Osteoblast (primary cell): ENCODE measurements around the gene KRTAP10-1. TPM values are rescaled to one million over a fixed set of nuclear protein-coding genes. Genes with fewer than 3 reads are reported as not detected.

ENCODE experiments used
- DNase-seq: peaks from one replicate; pipeline ENCODE4 v3.0.0; 2011; ENCODE audit warnings: low spot score, mixed read lengths; ENCODE audit not compliant: insufficient read length; ENCODE audit errors: missing footprints
- H2AFZ ChIP-seq: 2 replicates; pipeline ENCODE4 v1.6.0; 2011; ENCODE audit warnings: mild to moderate bottlenecking, low read length
- H3K27ac ChIP-seq: 2 replicates; pipeline ENCODE4 v1.5.1; 2011; ENCODE audit warnings: mild to moderate bottlenecking, low read depth, low read length, moderate library complexity
- H3K27me3 ChIP-seq: 2 replicates; pipeline ENCODE4 v1.6.0; 2012; ENCODE audit warnings: mild to moderate bottlenecking, control low read depth, inconsistent platforms, low read length, moderate library complexity; ENCODE audit not compliant: insufficient read depth
- H3K36me3 ChIP-seq: 2 replicates; pipeline ENCODE4 v1.5.1; 2011; ENCODE audit warnings: mild to moderate bottlenecking, low read length, control low read depth, moderate library complexity; ENCODE audit not compliant: insufficient read depth
- H3K4me1 ChIP-seq: 2 replicates; pipeline ENCODE4 v1.5.1; 2011; ENCODE audit warnings: mild to moderate bottlenecking, low read length, control low read depth, moderate library complexity; ENCODE audit not compliant: insufficient read depth
- H3K4me2 ChIP-seq: 2 replicates; pipeline ENCODE4 v1.6.0; 2011; ENCODE audit warnings: mild to moderate bottlenecking, low read length; ENCODE audit not compliant: insufficient read depth
- H3K4me3 ChIP-seq: fragments of 200-600 bp; sonication (generic); 3 replicates; pipeline ENCODE4 v1.5.1; 2012; ENCODE audit warnings: mild to moderate bottlenecking, low read length, inconsistent platforms; ENCODE audit not compliant: insufficient read depth
- H3K79me2 ChIP-seq: 2 replicates; pipeline ENCODE4 v1.6.0; 2012; ENCODE audit warnings: mild to moderate bottlenecking, low read length, control low read depth, inconsistent platforms; ENCODE audit not compliant: insufficient read depth
- H3K9me3 ChIP-seq: 2 replicates; pipeline ENCODE4 v1.5.1; 2011; ENCODE audit warnings: low read depth, low read length, control low read depth
- H4K20me1 ChIP-seq: 2 replicates; pipeline ENCODE4 v1.6.0; 2012; ENCODE audit warnings: mild to moderate bottlenecking, low read length, control low read depth; ENCODE audit not compliant: insufficient read depth
- total RNA-seq: library from RNA; depleted of rRNA; stranded (reverse); fragments of >200 nt; gene quantifications from 2 replicates; pipeline ENCODE4 v1.2.3, GENCODE V29; 2012
- TF ChIP-seq, protein P1 (sequence below): IDR thresholded peaks from 2 replicates; pipeline ENCODE4 v1.5.1; 2011; ENCODE audit warnings: mild to moderate bottlenecking, low read depth, low read length, moderate library complexity; ENCODE audit errors: extremely low read depth

KRTAP10-1 gene
- total RNA-seq, 1 donor, result not detected

DNA sequence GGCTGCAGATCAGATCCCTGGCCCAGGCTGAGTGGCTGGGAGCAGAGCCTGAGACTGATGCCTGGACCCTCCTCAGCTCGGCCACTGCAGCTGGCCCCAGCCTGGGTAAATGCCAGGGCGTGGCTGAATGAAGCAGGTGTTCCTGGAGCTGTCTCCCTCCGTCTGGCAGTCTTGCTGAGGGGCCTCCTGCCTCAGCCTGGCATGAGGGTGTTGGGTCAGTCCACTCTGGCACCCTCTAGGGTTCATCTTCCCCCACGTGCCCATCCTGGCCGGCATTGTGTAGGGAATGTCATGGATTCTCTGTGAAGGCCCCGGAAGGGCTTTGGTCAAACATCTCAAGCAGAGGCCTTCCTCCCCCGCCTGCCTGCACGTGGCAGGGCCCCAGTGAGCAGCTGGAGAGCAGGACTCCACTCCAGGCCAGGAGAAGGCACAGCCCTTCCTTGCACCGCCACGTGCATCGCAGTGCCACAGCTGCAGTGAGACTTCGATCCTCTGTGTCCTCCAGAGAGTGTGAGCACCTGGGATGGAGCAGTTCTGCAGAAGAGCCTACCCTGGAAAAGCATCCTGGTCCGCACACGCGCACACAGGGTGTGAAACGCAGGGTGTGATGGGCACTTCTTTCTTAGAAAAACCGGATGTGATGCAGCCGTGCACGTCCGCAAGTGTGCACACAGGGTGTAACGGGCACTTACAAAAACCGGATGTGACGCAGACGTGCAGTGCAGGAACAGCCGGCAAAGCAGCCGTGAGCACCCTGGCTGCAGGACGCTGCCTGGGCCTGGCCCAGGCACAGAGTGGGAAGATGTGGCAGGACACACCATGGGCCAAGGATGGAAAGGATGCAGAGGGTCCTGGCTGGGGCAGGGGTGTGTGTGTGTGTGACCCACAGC is 28.9 kb upstream of the KRTAP10-1 start:
- no peaks in the 10 kb centered on the region for H3K36me3 ChIP-seq
- no peaks in the 10 kb centered on the region for H3K4me1 ChIP-seq
- DNase-seq, result no peak
- TF ChIP-seq, protein P1, sequence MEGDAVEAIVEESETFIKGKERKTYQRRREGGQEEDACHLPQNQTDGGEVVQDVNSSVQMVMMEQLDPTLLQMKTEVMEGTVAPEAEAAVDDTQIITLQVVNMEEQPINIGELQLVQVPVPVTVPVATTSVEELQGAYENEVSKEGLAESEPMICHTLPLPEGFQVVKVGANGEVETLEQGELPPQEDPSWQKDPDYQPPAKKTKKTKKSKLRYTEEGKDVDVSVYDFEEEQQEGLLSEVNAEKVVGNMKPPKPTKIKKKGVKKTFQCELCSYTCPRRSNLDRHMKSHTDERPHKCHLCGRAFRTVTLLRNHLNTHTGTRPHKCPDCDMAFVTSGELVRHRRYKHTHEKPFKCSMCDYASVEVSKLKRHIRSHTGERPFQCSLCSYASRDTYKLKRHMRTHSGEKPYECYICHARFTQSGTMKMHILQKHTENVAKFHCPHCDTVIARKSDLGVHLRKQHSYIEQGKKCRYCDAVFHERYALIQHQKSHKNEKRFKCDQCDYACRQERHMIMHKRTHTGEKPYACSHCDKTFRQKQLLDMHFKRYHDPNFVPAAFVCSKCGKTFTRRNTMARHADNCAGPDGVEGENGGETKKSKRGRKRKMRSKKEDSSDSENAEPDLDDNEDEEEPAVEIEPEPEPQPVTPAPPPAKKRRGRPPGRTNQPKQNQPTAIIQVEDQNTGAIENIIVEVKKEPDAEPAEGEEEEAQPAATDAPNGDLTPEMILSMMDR, result no peak
- H3K4me3 ChIP-seq, result no peak overlapping the region
- H3K27ac ChIP-seq, result no peak overlapping the region
- peaks cover 3% of the 10 kb centered on the region for H3K9me3 ChIP-seq
- H3K27me3 ChIP-seq, result peaks cover 14% of the 10 kb centered on the region
- H4K20me1 ChIP-seq, result no peaks in the 10 kb centered on the region
- H2AFZ ChIP-seq, result no peak overlapping the region
- no peak overlapping the region for H3K4me2 ChIP-seq
- H3K79me2 ChIP-seq, result no peaks in the 10 kb centered on the region

DNA sequence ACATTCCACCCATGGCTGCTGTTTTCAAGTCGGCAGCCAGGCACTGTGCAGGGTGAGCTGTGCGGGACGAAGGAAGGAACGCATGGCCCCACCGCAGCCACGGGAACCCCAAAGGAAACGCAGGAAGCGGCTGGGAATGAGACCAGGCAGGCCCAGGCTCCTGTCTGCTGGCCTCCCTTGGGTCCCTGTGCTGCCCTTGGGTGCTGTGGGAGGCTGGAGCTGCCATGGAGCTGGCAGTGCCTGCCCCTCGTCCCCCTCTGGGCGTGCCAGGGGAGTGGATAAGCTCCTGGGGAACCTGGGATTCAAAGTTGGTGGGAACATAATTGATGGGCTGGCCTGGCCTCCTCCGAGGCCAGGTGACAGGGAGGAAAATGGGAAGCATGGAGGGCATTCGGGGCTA is 28.3 kb upstream of the KRTAP10-1 start:
- H3K79me2 ChIP-seq, result no peaks in the 10 kb centered on the region
- H2AFZ ChIP-seq, result no peak overlapping the region
- peaks cover 14% of the 10 kb centered on the region for H3K27me3 ChIP-seq
- no peaks in the 10 kb centered on the region for H3K4me1 ChIP-seq
- DNase-seq, result no peak
- no peaks in the 10 kb centered on the region for H3K36me3 ChIP-seq
- no peak overlapping the region for H3K27ac ChIP-seq
- H4K20me1 ChIP-seq, result no peaks in the 10 kb centered on the region
- H3K9me3 ChIP-seq, result peaks cover 3% of the 10 kb centered on the region
- TF ChIP-seq, protein P1, result no peak
- H3K4me2 ChIP-seq, result no peak overlapping the region
- no peak overlapping the region for H3K4me3 ChIP-seq

DNA sequence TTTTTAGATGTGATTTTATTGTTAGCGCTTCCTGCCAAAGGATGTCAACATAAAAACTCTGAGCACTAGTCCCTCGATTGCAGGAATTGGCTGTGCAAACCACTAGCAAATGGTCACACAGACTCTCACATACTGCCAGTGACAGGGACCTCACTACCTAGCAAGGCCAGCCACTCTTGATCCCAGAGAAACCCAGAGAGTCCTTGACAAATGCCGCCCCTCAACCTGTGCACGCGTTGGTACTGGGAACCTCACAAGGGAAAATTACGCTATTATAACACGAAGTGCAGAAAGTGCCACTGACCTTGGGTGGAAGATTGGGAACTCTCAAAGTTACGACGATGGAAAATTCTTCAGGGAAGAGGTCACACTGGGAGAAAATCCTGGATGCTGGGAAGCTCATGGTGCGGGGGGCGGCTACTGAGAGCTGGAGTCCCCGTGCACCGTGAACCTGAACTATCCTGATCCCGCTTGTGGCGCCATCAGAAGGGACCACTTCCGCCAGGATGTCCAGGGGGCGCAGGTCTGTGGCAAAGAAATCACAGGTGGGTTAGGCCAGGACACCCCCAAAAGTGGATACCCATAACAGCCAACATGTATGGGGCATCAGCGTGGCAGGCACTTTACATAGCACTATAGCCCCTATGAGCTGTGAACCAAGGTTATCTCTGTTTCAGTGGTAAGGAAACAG is 27.6 kb upstream of the KRTAP10-1 start:
- no peaks in the 10 kb centered on the region for H3K36me3 ChIP-seq
- H3K4me2 ChIP-seq, result no peak overlapping the region
- H2AFZ ChIP-seq, result no peak overlapping the region
- H3K9me3 ChIP-seq, result peaks cover 3% of the 10 kb centered on the region
- no peaks in the 10 kb centered on the region for H3K4me1 ChIP-seq
- peaks cover 13% of the 10 kb centered on the region for H3K27me3 ChIP-seq
- TF ChIP-seq, protein P1, result no peak
- DNase-seq, result no peak
- H3K4me3 ChIP-seq, result no peak overlapping the region
- no peak overlapping the region for H3K27ac ChIP-seq
- H4K20me1 ChIP-seq, result no peaks in the 10 kb centered on the region
- H3K79me2 ChIP-seq, result no peaks in the 10 kb centered on the region

DNA sequence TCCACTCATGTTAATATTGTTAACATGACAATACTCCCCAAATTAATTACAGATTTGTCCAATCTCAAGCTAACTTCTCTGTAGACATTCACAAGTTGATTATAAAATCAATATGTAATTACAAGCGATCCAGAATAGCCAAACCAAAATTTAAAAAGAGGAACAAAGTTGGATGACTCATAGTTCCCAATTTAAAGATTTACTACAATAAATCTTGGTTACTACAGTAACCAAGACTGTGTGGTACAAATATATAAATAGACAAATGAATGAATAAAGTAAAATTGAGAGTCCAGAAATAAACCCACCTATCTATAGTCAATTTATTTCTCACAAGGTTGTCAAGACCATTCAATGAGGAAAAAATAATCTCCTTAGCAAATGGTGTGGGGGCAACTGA is 26.4 kb upstream of the KRTAP10-1 start:
- H3K79me2 ChIP-seq, result no peaks in the 10 kb centered on the region
- no peak overlapping the region for H3K4me3 ChIP-seq
- no peak overlapping the region for H3K27ac ChIP-seq
- no peak overlapping the region for H2AFZ ChIP-seq
- TF ChIP-seq, protein P1, result no peak
- no peaks in the 10 kb centered on the region for H4K20me1 ChIP-seq
- no peaks in the 10 kb centered on the region for H3K36me3 ChIP-seq
- no peak for DNase-seq
- peaks cover 4% of the 10 kb centered on the region for H3K27me3 ChIP-seq
- H3K4me1 ChIP-seq, result no peaks in the 10 kb centered on the region
- H3K4me2 ChIP-seq, result no peak overlapping the region
- H3K9me3 ChIP-seq, result peaks cover 2% of the 10 kb centered on the region
